D341Med (cell line): ENCODE data around the gene ITGA4.
A peak's percentile ranks its signal among the peaks of the same experiment; 100 is the strongest.

ENCODE experiments used
- DNase-seq: peaks from one replicate; pipeline ENCODE4 v3.0.0; 2012; ENCODE audit warnings: low spot score

The ITGA4 gene

DNA sequence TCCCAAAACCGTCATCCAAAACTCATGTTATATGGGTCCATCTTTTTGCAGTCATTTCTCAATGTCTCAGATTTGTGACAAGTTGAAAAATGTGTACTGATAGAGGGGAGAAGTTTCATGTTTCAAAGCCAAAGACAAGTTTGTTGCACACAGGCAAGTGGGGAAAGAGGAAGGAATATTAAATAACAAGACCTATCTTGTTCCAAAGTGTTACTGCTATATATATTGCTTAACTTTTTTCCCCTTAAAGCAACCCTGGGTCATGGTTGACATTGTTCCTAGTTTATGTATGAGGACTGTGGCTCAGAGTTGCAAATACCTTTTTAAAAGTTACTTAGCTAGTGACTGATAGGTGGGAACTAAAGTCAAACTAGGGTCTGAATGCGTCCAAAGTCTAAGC, 1.7 kb downstream of the ITGA4 start:
- no peak for DNase-seq

DNA sequence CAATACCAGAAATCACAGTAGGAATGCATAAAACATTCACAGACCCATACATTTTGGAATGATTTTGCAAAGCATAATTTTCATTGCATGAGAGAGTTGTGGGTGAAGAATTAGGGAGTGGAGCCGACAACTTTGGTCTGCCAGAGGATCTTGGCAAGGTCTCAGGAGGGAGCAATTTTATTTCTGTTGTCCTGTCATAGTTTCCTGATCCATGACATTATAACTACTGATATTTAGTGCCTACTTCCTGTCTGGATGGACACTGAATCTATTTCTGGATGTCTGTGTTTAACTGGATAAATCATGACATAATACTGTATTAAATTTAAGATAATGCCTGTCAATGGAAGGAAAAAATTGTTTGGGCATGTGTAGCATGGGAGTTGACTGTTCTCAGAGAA, 2.4 kb downstream of the ITGA4 start:
- no peak for DNase-seq

DNA sequence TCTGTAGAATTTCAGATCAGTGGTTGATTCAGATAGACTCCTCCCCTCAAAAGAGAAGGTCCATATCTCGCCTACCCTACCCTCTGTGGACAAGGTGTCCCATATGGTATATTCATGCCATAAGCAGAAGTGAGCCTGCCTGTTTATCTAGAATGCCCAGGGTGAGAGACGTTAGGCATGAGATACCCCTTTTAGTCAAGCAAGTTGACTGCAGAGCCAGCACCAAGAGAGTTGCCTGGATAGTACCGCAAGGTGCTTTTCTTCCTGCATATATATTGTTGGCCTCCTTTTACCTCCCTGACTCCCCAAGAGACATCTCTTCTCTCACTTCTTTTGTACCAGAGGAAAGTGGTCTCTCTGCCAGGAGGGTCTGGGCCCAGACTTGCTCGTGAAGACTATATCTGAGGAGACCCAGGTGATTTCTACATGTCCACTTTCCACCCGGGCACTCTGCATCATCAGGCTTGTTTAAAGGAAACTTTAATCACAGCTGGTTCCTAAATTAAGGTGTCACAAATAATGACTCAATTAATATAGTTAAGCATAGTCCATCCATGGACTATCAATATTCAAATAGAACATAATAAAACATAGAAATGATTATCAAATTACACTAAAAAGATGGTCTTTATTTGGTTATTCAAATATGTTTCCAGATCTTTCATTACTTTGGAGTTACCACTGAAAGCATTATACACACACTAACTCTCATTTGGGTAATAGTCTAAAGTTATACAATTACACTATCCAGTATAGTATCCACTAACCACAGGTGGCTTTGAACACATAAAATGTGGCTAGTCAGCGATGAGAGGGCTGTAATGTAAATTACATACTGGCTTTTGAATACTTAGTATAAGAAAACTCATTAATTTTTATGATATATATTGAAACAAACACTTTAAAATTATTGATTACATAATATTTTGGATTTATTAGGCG, 4.1 kb downstream of the ITGA4 start:
- no peak for DNase-seq

DNA sequence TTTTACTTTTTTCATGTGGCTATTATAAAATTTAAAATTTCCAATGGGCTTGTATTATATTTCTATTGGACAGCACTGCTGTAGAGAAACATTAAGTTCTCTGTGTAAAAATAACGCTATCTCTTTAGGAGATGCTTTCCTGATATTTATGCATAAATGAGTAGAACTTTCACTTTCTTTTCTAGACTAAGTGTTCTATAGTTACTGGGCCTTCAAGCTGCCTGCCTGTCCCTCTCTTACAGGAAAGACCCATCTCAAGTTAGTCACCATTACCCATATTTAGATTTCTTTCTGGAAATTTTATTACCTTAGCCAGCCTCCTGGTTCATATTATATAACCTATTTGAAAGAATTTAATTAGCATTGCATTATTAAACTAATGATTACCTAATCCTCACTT, 4.8 kb downstream of the ITGA4 start:
- no peak for DNase-seq

DNA sequence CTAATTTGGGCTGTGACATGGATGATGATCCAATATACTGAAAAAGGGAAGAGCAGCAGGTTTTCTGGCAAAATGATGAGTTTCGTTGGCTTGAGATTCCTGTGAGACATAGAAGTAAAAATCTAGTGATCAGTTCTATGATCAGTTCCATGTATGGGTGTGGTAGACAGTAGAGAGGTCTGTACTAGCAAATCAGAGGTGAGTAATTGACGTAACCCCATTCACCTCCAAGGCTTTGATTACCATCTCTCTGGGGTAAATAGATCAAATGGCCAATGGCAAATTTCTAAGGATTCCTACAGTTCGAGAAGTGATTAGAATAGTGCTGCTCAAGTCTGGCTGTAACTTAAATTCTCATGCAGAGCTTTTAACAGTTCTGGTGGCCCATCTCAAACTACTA, 6.4 kb downstream of the ITGA4 start:
- no peak for DNase-seq

DNA sequence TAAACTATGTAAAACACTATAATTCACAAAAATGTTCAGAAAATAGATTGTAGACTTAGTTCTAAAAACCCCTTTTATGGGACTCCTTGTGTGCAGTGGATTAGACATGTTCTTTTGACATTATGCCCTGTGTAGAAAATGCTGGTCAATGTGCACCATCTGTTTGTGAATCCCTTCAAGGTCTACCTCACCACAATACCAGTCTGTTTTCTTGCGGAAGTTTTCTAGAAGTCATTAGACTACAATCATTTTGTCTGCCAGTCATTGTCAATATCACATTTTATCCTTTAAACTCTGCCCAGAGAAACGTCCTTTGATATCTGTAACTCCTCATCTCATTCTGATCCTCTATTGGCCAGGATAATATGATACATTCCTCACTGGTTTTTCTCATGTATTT, 7.8 kb downstream of the ITGA4 start:
- DNase-seq: no peak

DNA sequence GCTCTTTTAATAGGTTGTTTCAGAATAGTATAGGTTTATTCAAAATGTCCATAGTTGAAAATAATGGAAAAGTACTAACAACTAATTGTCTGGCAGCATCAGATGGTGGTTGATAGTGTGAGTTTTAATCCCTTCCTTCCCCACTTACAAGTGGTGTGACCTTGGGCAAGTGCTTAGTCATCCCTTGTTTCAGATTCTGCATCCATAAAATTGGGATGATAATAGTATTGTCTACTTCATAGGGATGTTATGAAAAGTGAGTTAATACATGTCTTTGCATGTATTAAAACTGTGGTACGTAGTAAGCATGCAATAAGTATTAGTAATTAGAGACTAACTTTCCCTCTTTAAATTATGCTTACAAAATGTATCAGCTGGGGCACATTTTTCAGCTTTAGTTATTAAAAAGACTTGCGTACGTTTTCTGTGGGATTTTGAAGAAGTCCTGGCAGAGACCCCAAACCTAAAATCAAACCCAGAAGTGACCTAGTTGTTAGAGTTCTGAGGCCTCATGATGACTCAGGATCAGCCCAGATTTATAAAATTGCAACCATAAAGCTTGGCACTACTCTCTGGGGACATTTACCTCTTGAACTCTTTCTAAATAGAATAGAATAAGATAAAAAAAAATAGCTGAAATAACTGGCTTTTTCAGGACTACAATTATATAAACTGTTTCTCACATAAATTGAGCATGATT, 8.6 kb downstream of the ITGA4 start:
- no peak for DNase-seq

DNA sequence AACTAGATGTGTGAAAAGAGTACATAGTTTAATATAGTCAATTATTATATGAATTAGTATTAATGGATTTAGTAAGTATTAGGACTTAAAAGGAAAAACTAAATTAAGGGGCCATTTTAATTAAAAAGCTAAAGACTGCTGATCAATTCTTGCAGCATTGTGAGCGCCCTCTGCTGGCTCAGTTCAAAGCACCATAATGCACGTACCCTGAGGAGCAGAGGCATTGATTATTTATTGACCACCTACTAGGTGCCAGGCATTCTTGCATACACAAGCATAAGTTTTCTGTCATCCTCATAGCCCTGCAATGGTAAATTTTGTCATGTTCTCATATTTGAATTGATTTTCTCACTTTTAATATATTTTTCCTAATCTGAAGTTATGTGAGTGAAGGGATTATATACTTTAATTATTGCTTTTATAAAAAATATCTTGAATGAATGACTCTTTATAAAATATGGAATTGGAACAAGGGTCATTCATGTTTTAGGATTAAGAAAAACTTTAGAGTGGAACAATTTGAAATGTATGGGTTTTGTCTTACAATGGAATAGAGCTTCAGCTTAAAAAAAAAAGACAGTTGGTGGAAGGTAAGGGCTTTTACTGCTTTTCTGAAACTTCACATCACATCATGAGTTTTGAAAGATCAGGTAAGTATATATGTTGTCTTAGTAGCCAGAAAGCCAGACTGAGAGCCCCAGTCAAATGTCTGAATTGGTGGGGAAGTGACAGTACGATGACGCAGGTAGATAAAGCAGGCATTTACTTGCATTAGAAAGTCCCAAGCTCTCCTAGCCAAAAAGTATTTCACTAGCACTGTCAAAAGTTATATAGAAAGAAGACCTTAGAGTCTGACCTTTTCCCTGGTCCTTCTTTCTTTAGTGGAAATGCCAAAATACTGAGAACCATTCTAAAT, 9.7 kb downstream of the ITGA4 start:
- DNase-seq: peak; percentile 44

DNA sequence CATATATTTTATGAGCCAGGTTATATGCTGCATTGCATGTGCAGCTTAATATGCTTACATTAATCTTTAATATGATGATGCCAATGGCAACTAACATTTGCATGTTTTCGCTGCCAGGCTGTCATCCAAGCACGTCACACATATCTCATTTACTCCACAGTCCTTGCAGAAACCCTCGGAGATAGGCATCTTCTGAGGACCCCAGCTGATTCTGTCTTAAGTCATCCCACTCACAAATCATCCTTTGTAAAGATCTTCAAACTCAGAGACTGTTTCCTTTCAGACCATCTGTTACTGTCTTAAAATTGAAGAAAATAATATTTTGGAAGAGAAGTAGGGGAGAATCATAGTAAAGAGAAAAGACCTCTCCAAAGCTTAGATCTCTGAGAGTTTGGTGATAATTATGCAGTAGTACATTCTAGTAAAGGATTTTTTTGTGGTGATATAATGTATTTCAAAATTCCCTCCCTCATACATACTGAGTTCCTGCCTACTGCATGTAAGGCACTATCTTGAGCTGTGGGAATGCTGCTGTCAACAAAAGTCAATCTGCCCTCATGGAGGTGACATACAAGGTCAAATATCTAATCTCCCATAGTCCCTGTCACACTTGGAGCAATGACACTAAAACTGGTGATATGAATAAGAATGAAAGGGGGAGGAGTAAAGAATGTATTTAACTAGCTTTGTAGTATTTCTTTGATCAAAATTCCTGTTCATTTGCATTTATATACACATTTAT, 11.0 kb downstream of the ITGA4 start:
- DNase-seq: no peak

DNA sequence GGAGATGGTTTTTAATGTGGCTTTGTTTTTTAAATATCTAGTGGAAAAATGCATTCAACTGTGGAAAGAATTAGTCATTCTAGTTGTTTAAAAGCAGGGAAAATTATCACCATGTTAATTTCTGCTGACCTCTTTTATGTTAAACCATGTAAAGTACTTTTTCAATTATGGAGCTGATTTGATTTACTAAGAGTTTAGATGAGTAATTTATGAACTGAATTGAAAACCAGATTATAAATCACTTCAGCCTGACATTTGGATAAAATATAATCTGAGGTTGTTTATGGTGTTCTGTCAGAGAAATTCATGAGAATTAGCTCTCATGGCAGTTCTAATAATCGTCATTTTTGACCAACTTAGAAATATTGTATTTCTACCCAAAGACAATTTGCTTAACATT, 11.6 kb downstream of the ITGA4 start:
- no peak for DNase-seq

DNA sequence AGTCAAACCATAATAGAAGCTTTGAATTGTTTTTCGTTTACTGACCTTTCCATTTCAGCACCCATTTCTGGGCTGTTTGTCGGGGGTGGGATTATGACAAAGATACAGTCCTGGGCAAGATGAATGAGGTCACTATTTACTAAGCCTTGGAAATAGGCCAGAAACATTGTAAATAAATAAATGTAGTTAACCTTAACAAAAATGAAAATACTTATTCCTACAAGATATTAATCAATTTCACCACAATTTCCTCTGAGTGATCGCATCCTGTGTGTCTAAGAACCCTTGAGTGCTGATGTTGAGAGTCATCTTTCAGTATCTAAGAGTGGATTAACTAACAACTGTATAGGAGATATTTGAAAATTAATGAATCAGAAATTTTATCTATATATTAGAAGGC, 14.0 kb downstream of the ITGA4 start:
- no peak for DNase-seq

DNA sequence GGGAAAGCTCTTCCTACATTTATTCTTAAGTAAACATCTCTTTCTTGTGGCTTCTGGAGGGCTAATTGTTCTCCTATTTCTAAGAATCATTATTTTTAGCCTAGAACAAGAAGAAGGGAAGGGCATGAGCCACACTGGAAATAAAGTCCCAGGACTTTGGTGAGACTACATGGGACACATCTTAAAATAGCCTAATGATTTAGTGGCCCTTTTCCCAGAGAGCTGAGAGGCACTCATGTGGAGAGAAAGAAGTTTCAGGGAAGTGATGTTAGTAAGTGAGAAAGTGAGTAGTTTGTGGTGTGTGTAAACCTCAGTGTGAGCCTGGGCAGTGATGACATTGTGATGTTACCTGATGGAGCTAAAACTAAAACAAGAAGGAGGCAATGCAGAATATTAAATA, 14.6 kb downstream of the ITGA4 start:
- DNase-seq: no peak

DNA sequence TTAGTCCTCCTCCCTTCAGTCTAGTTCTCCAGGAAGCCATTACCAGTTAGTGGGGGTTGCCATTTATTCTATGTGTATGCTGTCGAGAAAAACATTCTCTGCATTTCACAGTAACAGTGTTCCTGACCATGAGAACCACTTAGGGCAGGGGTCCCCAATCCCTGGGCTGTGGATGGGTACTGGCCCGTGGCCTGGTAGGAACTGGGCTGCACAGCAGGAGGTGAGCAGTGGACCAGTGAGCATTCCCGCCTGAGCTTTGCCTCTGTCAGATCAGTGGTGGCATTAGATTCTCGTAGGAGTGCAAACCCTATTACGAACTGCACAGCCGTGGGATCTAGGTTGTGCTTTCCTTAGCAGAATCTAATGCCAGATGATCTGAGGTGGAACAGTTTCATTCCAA, 15.8 kb downstream of the ITGA4 start:
- no peak for DNase-seq

DNA sequence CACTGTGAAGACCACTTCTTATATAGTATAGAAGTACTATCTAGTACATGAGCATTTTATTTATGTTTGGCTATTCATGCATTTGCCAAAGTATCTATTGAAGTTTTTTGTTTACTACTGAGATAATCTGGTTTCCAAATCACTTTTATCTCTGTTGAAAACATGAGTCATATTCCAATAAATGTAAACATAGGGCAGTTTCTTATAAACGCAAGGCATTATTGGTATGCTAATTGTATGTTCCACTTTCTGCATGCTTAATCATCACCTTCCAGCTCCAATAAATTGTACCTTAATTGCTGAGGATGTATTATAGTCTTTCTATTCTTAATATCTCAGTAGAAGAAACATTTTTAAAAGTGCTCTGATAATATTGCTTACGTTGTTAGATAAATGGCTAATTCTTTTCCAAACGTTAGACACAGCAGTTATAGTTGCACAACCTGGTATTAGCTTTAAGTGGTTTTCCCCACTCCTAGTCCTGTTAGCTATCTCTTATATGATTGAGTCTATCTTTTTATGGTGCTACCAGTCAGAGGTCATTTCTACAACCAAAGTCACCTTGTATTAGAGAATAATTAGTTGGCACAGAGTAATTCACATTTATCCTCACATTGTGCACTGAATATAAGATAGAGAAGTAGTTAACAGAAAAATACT, 17.2 kb downstream of the ITGA4 start:
- no peak for DNase-seq

DNA sequence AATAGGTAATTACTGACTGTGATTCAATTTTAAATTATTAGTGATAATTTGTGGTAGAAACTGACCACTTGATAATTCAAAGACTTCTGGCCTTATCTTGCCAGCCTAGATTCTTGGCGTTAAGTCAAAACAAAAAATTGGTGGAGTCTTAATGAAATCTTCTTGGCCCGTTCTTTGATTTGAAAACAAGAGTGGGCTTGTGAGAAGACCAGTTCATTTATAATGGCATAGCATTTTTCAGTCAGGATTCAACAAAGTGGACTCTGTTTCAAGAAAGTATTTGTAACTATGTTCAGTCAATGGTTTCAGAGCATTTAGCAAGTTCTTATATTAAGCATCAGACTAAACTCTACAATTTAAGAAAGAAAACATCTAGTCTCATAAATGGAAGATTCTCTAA, 26.0 kb downstream of the ITGA4 start:
- no peak for DNase-seq

DNA sequence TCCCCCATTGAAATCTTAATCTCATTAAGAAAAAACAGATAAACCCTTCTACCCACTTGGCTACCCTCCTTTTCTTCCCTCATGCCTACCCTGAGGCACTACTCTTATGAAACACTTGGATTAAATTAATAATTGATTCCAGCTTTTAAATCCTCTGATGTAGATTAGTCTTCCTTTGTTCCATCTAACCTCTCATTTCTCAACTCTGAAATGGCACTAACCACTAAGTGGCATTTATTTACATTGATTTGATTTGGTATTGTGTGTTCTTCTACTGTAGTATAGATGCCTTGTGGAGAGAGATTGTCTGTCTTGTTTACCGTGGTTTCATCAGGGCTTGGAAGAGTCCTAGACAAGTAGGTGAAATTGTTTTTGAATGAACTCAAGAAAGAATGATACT, 26.7 kb downstream of the ITGA4 start:
- DNase-seq: no peak

DNA sequence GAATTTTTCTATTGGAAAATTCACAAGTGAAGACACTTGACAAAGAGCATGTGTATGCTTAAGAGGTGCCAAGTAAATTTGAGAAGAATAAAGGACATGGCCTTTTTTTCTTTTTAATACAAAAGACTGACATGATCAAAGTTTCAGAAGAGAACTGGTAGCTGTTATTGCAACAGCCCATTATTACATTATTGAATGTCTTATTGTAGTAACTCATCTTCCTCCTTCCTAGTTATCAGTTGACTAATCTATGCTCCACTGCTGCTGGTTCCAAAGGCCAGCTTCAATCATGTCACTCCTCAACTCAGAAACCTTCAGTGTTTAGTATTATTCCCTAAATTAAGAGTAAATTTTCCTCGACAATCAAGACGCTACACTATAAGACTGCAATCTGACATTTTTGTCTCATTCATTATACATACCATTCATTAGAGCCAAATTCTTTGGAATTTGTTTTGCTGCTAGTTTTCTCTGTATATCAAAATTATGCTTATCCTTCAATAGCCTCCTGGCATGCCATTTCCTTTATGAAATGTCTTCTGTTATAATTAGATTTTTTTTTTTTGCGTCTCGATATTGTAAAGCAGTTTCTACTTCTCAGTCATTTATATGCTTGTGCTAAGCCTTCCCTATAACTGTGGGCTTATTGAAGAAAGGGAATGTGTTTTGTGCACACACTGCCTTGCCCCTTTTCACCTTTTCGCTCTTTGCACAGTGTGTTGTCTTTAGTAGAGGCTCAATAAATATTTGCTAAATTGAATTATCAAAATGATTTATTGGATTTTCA, 27.9 kb downstream of the ITGA4 start:
- DNase-seq: no peak

DNA sequence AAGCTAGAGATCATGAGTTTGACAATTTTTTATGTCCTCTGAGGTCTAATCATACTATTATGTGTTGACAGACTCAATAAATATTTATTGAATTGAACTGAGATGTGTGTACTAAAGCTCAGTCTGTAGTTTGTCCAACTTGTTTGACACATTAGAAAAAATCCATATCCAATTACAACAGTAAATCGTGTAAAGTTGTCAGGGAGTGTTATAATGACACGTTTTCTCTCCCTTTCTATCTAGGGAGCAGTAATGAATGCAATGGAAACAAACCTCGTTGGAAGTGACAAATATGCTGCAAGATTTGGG, 28.4 kb downstream of the ITGA4 start:
- DNase-seq: no peak

DNA sequence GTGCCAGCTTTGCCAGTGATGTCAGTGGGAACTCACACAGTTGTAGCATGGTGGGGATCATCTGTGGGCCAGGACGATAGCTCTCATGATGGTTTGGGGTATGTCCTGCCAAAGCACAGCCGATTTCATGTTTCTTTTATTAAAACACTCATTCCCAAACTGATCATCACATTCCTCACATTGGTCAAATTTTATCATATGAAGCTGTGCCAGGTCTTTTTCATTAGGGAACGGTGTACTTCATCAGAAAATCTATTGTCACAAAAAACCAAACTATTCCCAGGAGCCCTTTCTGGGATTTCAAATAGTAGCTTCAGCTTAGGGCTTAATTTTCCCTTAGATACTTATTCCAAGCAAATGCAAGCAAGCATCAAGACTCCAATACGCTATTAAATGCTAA, 42.0 kb downstream of the ITGA4 start:
- no peak for DNase-seq

DNA sequence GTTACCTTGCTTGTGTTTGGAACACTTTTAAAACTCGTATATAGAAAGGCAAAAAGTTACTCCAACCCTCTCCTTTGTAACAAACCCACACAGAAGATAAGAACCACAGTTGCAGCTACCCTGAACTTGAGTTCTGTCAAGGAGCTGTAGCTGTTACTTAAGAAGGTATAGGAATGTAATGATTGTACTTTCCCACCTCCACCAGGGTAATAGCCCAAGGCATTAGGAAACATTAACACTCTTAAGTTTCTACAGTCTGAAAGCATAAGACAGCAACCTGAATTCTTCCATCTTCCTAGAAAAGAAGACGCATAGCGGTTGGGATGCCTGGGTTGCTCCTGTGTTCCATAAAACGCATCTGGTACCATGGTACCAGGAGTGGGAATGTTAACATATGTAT, 43.0 kb downstream of the ITGA4 start:
- DNase-seq: no peak

DNA sequence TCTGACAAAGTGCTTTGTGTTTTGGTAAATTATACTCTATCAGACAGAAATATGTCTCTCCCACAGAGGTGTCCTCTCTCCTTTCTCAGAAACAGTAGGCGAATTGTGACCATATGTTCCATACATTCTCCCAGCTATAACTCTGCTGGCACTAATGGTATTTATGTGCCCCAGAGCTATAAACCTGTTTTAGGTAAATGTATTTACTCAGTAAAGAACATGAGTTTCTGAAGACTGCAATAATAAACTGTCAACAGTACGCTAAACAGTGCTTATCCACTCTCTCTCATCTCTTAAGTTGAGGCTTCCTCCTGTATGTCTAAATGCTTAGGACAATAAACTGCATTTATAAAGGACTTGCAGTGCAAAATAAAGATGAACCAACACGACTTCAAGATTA, 58.5 kb downstream of the ITGA4 start:
- DNase-seq: no peak
